ENCODE data around the gene RFX8.

- no peak for TF ChIP-seq POLR2A (IDR thresholded peaks at IDR 0.05)
- TF ChIP-seq CTCF (IDR thresholded peaks at IDR 0.05): no peak
Measured at GRCh38 chr2:101474731-101475384, at the start of gene RFX8.

Measured in lower leg skin (tissue), 3 donors.